ENCODE data around the gene OR6F1. TPM values are rescaled to one million over a fixed set of nuclear protein-coding genes. Genes with fewer than 3 reads are reported as not detected.
"Not testable (repeated sequence)": the region's sequence is repeated elsewhere in the genome, so short reads cannot be mapped to it uniquely, and the experiment has no call there.

OR6F1 gene
- total and polyA plus RNA-seq, 9 donors, result not detected

GRCh38 chr1:247738315-247738714 is 21.9 kb upstream of the OR6F1 start, which contains the start of gene OR14K1:
OR14K1 (plus strand) TSS chr1:247738615; CDS start chr1:247738615, 0 bp downstream.
- Histone ChIP-seq H3K4me3 (ENCODE audit: low read length) (no peak within 1 kb of the TSS), H3K4me1 (ENCODE audit: control insufficient read depth, insufficient read depth, low read length) (no peaks in the 10 kb centered on the region), H3K9me3 (replicated peaks; ENCODE audit: control insufficient read depth, low read depth, low read length) (peaks cover 3% of the 10 kb centered on the region), H3K27me3 (ENCODE audit: control insufficient read depth, insufficient read depth, low read length) (no peaks in the 10 kb centered on the region), H3K36me3 (ENCODE audit: control insufficient read depth, insufficient read depth, low read length) (no peaks in the 10 kb centered on the region), H3K27ac (ENCODE audit: low read length) (no peak within 1 kb of the TSS)
- DNase-seq, result no peak
- WGBS (ENCODE audit: insufficient coverage), result no CpG with 5 or more reads among the region's 1 CpG

GRCh38 chr1:247721222-247721621 is 4.8 kb upstream of the OR6F1 start:
- H3K9me3 ChIP-seq (replicated peaks; ENCODE audit: control insufficient read depth, low read depth, low read length), result peaks cover 11% of the 10 kb centered on the region
- H3K4me3 ChIP-seq (ENCODE audit: low read length), result no peak overlapping the region
- H3K27me3 ChIP-seq (ENCODE audit: control insufficient read depth, insufficient read depth, low read length), result no peaks in the 10 kb centered on the region
- no peak for DNase-seq
- no peaks in the 10 kb centered on the region for H3K36me3 ChIP-seq (ENCODE audit: control insufficient read depth, insufficient read depth, low read length)
- no CpG with 5 or more reads among the region's 4 CpGs for WGBS (ENCODE audit: insufficient coverage)
- no peaks in the 10 kb centered on the region for H3K4me1 ChIP-seq (ENCODE audit: control insufficient read depth, insufficient read depth, low read length)
- no peak overlapping the region for H3K27ac ChIP-seq (ENCODE audit: low read length)

GRCh38 chr1:247713753-247714152 is 2.7 kb downstream of the OR6F1 start:
- Histone ChIP-seq H3K27ac (ENCODE audit: low read length) (no peak overlapping the region), H3K4me3 (ENCODE audit: low read length) (no peak overlapping the region), H3K27me3 (ENCODE audit: control insufficient read depth, insufficient read depth, low read length) (no peaks in the 10 kb centered on the region), H3K36me3 (ENCODE audit: control insufficient read depth, insufficient read depth, low read length) (no peaks in the 10 kb centered on the region), H3K9me3 (replicated peaks; ENCODE audit: control insufficient read depth, low read depth, low read length) (peaks cover 9% of the 10 kb centered on the region), H3K4me1 (ENCODE audit: control insufficient read depth, insufficient read depth, low read length) (no peaks in the 10 kb centered on the region)
- no peak for DNase-seq
- WGBS (ENCODE audit: insufficient coverage), result 93% methylated on average over 6 of the region's 7 CpGs

DNA sequence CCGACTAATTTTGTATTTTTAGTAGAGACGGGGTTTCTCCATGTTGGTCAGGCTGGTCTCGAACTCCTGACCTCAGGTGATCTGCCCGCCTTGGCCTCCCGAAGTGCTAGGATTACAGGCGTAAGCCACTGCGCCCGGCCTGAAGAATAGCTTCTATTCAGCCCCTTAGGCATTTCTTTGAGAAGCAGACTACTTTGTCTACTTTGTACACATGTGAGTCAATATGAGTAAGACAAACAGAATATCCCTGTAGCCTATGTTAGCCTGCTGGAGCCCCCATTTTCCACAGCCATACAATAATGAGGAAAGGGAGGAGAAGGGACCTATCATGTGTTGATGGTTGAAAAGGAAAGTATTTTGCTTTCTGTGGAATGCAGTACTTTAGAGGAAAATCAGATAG is 5.8 kb downstream of the OR6F1 start:
- not testable (repeated sequence) for H3K36me3 ChIP-seq (ENCODE audit: control insufficient read depth, insufficient read depth, low read length); H3K27ac ChIP-seq (ENCODE audit: low read length); H3K4me1 ChIP-seq (ENCODE audit: control insufficient read depth, insufficient read depth, low read length); DNase-seq; H3K4me3 ChIP-seq (ENCODE audit: low read length); H3K27me3 ChIP-seq (ENCODE audit: control insufficient read depth, insufficient read depth, low read length)
- peaks cover 15% of the 10 kb centered on the region for H3K9me3 ChIP-seq (replicated peaks; ENCODE audit: control insufficient read depth, low read depth, low read length)
- WGBS (ENCODE audit: insufficient coverage), result 100% methylated on average over 1 of the region's 8 CpGs

GRCh38 chr1:247701338-247701737 is 15.1 kb downstream of the OR6F1 start:
- no peaks in the 10 kb centered on the region for H3K36me3 ChIP-seq (ENCODE audit: control insufficient read depth, insufficient read depth, low read length)
- no peak for DNase-seq
- no peak overlapping the region for H3K4me3 ChIP-seq (ENCODE audit: low read length)
- H3K9me3 ChIP-seq (replicated peaks; ENCODE audit: control insufficient read depth, low read depth, low read length), result peaks cover 7% of the 10 kb centered on the region
- H3K27ac ChIP-seq (ENCODE audit: low read length), result no peak overlapping the region
- no peaks in the 10 kb centered on the region for H3K4me1 ChIP-seq (ENCODE audit: control insufficient read depth, insufficient read depth, low read length)
- WGBS (ENCODE audit: insufficient coverage), result no CpG with 5 or more reads among the region's 1 CpG
- H3K27me3 ChIP-seq (ENCODE audit: control insufficient read depth, insufficient read depth, low read length), result no peaks in the 10 kb centered on the region

GRCh38 chr1:247681288-247681897 is 35.1 kb downstream of the OR6F1 start:
- no CpG with 5 or more reads among the region's 7 CpGs for WGBS (ENCODE audit: insufficient coverage)
- no peaks in the 10 kb centered on the region for H3K4me1 ChIP-seq (ENCODE audit: control insufficient read depth, insufficient read depth, low read length)
- no peaks in the 10 kb centered on the region for H3K36me3 ChIP-seq (ENCODE audit: control insufficient read depth, insufficient read depth, low read length)
- H3K4me3 ChIP-seq (ENCODE audit: low read length), result no peak overlapping the region
- H3K27ac ChIP-seq (ENCODE audit: low read length), result no peak overlapping the region
- H3K27me3 ChIP-seq (ENCODE audit: control insufficient read depth, insufficient read depth, low read length), result no peaks in the 10 kb centered on the region
- no peaks in the 10 kb centered on the region for H3K9me3 ChIP-seq (replicated peaks; ENCODE audit: control insufficient read depth, low read depth, low read length)
- DNase-seq, result peak; percentile 26

GRCh38 chr1:247680171-247680570 is 36.3 kb downstream of the OR6F1 start:
- DNase-seq, result no peak
- 77% methylated on average over 2 of the region's 4 CpGs for WGBS (ENCODE audit: insufficient coverage)
- Histone ChIP-seq H3K27me3 (ENCODE audit: control insufficient read depth, insufficient read depth, low read length) (no peaks in the 10 kb centered on the region), H3K36me3 (ENCODE audit: control insufficient read depth, insufficient read depth, low read length) (no peaks in the 10 kb centered on the region), H3K9me3 (replicated peaks; ENCODE audit: control insufficient read depth, low read depth, low read length) (no peaks in the 10 kb centered on the region), H3K27ac (ENCODE audit: low read length) (no peak overlapping the region), H3K4me3 (ENCODE audit: low read length) (no peak overlapping the region), H3K4me1 (ENCODE audit: control insufficient read depth, insufficient read depth, low read length) (no peaks in the 10 kb centered on the region)

DNA sequence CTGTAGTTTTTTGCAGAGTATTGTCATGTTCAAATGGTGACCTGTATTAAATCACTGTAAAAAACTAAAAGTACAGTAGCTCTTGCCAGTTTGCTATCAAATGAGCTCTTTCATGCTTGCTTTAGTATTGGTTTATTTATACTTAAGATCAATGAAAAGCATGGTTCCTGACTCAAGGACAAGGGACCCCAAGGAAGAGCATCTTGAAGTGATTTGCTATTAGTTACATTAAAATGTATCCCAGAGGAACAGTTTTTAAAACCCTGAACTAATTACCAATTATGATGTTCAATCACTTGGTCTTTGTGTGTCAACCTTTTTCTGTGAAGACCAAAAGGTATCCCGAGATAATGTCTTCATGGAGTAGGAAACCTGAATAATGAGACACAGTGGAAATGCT is 36.8 kb downstream of the OR6F1 start, which contains the start of gene OR13G1:
Gene OR13G1, minus strand, starts transcription at position 101 of the 400 bp plus-strand sequence. CDS start 6,698 bp downstream, outside the sequence.
- Histone ChIP-seq H3K4me1 (ENCODE audit: control insufficient read depth, insufficient read depth, low read length) (no peaks in the 10 kb centered on the region), H3K4me3 (ENCODE audit: low read length) (no peak within 1 kb of the TSS), H3K36me3 (ENCODE audit: control insufficient read depth, insufficient read depth, low read length) (no peaks in the 10 kb centered on the region), H3K9me3 (replicated peaks; ENCODE audit: control insufficient read depth, low read depth, low read length) (no peaks in the 10 kb centered on the region), H3K27me3 (ENCODE audit: control insufficient read depth, insufficient read depth, low read length) (no peaks in the 10 kb centered on the region), H3K27ac (ENCODE audit: low read length) (no peak within 1 kb of the TSS)
- no peak for DNase-seq
- WGBS (ENCODE audit: insufficient coverage), result no CpG with 5 or more reads among the region's 1 CpG

DNA sequence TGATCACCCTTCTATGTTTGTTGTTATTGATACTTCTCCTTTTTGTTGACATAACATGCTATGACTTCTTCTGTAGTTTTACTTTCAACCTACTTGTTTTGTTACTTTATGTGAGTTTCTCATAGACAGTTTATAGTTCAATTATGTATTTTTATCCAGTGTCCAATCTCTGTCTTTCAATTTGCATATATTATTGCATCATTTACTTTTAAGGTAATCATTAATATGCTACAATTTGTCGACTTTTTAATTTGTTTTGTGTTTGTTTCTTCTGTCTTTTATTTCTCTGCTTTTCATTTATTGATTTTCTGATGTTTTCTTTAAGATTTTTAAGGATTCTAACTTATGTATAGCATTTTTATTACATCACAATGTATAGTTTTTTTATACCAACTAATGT is 47.2 kb downstream of the OR6F1 start:
- no peak overlapping the region for H3K4me3 ChIP-seq (ENCODE audit: low read length)
- WGBS (ENCODE audit: insufficient coverage), result no CpG with 5 or more reads among the region's 1 CpG

More for the DNA sequence above, 47.2 kb downstream of the OR6F1 start:
- Histone ChIP-seq H3K9me3 (replicated peaks; ENCODE audit: control insufficient read depth, low read depth, low read length) (no peaks in the 10 kb centered on the region), H3K36me3 (ENCODE audit: control insufficient read depth, insufficient read depth, low read length) (no peaks in the 10 kb centered on the region), H3K4me1 (ENCODE audit: control insufficient read depth, insufficient read depth, low read length) (no peaks in the 10 kb centered on the region), H3K27ac (ENCODE audit: low read length) (no peak overlapping the region), H3K27me3 (ENCODE audit: control insufficient read depth, insufficient read depth, low read length) (no peaks in the 10 kb centered on the region)
- DNase-seq, result no peak

Measured in muscle of leg (tissue), 11 donors.